NCI-H1436 (cell line): ENCODE data around the gene FGF14.

Experiments used
- DNase-seq: peaks from one replicate; lab custom pipeline; 2025; lab: John Stamatoyannopoulos, UW

The FGF14 gene

GRCh38 chr13:102250448-102250847, 151.4 kb downstream of the FGF14 start:
- no peak for DNase-seq

GRCh38 chr13:102244607-102245227, 157.1 kb downstream of the FGF14 start:
- DNase-seq: no peak

- DNase-seq: no peak
Measured at GRCh38 chr13:102240110-102240509, 161.7 kb downstream of the FGF14 start.

- no peak for DNase-seq
Measured at GRCh38 chr13:102237230-102237629, 164.6 kb downstream of the FGF14 start.

- DNase-seq: no peak
Measured at GRCh38 chr13:102236830-102237229, 165.0 kb downstream of the FGF14 start.

- DNase-seq: no peak
Measured at GRCh38 chr13:102236341-102236740, 165.5 kb downstream of the FGF14 start.

GRCh38 chr13:102235689-102236088, 166.2 kb downstream of the FGF14 start:
- no peak for DNase-seq

- DNase-seq: no peak
Measured at GRCh38 chr13:102234618-102235017, 167.2 kb downstream of the FGF14 start.

- DNase-seq: no peak
Measured at GRCh38 chr13:102233566-102234208, 168.2 kb downstream of the FGF14 start.

GRCh38 chr13:102231479-102231878, 170.4 kb downstream of the FGF14 start:
- DNase-seq: no peak

GRCh38 chr13:102227741-102228140, 174.1 kb downstream of the FGF14 start:
- DNase-seq: no peak

GRCh38 chr13:102226591-102226990, 175.3 kb downstream of the FGF14 start:
- no peak for DNase-seq

- DNase-seq: no peak
Measured at GRCh38 chr13:102225892-102226291, 176.0 kb downstream of the FGF14 start.

GRCh38 chr13:102220681-102221228, 181.1 kb downstream of the FGF14 start:
- DNase-seq: no peak

- DNase-seq: no peak
Measured at GRCh38 chr13:102214956-102215355, 186.9 kb downstream of the FGF14 start.

GRCh38 chr13:102212729-102213128, 189.1 kb downstream of the FGF14 start:
- DNase-seq: no peak

GRCh38 chr13:102208347-102208746, 193.5 kb downstream of the FGF14 start:
- no peak for DNase-seq

- no peak for DNase-seq
Measured at GRCh38 chr13:102207680-102208342, 194.0 kb downstream of the FGF14 start.

GRCh38 chr13:102203718-102204117, 198.1 kb downstream of the FGF14 start:
- no peak for DNase-seq

GRCh38 chr13:102198418-102199311, 203.2 kb downstream of the FGF14 start:
- no peak for DNase-seq

- no peak for DNase-seq
Measured at GRCh38 chr13:102197193-102197592, 204.7 kb downstream of the FGF14 start.
